T-helper 17 cell (primary cell): Measurements from ENCODE around the gene RASGRF2. TPM values are rescaled to one million over a fixed set of nuclear protein-coding genes. Genes with fewer than 3 reads are reported as not detected.

Source experiments
- ATAC-seq: fragments of 150-1000 bp; cut with Tn5 transposase; 2 replicates; pipeline ENCODE4 v1.10.0; 2021; ENCODE audit warnings: mild to moderate bottlenecking, moderate library complexity
- DNase-seq, 3 donors: peaks; one replicate each; pipeline versions ENCODE4 v3.0.0 to v3.0.0-alpha.2; 2020 to 2021
- H3K9me3 ChIP-seq: one replicate; pipeline ENCODE4 v1.7.0; 2013; ENCODE audit warnings: low read length, mild to moderate bottlenecking; ENCODE audit not compliant: control insufficient read depth, poor library complexity, severe bottlenecking
- H3K27ac Mint-ChIP-seq: one replicate; pipeline ENCODE4 v1.8.0; 2022; ENCODE audit warnings: mild to moderate bottlenecking, moderate library complexity, mixed read lengths
- H3K27me3 Mint-ChIP-seq: one replicate; pipeline ENCODE4 v1.8.0; 2022; ENCODE audit warnings: mixed read lengths
- H3K36me3 Mint-ChIP-seq: one replicate; pipeline ENCODE4 v1.8.0; 2022; ENCODE audit warnings: low read depth, mixed read lengths
- H3K4me1 Mint-ChIP-seq: one replicate; pipeline ENCODE4 v1.8.0; 2022; ENCODE audit warnings: mild to moderate bottlenecking, mixed read lengths
- H3K4me3 Mint-ChIP-seq: one replicate; pipeline ENCODE4 v1.8.0; 2022; ENCODE audit warnings: mild to moderate bottlenecking, moderate library complexity, mixed read lengths
- total RNA-seq, 4 donors: library from RNA in 2 of 4; stranded (reverse) in 2 of 4; gene quantifications; one replicate each; pipeline ENCODE4 v1.2.3 and lab custom pipeline; 2022 to 2026

Gene RASGRF2
- total RNA-seq, 2 donors from 2014 or later = 21.3 to 32.3 TPM

DNA sequence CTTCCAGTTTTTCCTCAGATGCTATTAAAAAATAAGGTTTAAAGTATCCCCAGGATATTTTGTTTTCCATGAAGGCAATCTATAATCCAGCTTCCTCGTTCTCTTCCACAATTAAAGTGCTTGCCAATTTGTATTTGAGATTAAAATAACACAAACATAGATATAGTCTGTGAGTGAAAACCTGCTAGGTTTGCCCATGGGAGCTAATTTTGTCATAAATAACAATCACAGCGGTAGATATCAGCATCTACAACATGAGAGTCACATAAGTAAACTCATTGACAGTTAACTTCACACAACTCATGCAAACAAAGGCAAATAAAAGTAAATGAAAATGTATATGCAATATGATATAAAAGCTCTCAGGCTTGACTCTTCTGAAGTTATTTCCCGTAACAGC lies 29.2 kb upstream of the RASGRF2 start:
- H3K4me3 Mint-ChIP-seq = no peak overlapping the region
- peaks cover 10% of the 10 kb centered on the region for H3K4me1 Mint-ChIP-seq
- ATAC-seq (no peak), DNase-seq (no peak)
- peaks cover 7% of the 10 kb centered on the region for H3K27me3 Mint-ChIP-seq
- no peaks in the 10 kb centered on the region for H3K9me3 ChIP-seq
- no peaks in the 10 kb centered on the region for H3K36me3 Mint-ChIP-seq
- H3K27ac Mint-ChIP-seq = no peak overlapping the region

DNA sequence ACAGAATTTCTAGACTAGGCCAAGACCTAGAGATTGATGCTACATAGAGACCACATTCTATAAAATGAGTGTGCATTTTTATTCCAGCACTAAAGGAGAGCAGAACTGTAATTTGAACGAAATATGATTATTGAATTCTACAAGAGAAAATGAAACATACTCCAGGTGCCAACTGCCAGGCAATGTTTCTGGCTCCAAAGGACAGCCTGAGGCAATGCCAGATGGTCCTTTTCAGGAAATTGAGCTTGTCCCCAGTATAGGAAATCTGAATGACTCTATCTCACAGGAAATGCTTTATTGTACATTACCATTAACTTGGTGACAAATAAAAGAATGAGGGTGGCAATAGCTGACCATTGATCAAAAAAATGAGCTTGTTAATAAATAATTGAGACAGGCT lies 28.8 kb upstream of the RASGRF2 start:
- Mint-ChIP-seq H3K27me3 (peaks cover 7% of the 10 kb centered on the region), H3K4me3 (no peak overlapping the region), H3K27ac (no peak overlapping the region), H3K36me3 (no peaks in the 10 kb centered on the region), H3K4me1 (peaks cover 13% of the 10 kb centered on the region)
- DNase-seq (no peak), ATAC-seq (no peak)
- H3K9me3 ChIP-seq = no peaks in the 10 kb centered on the region

DNA sequence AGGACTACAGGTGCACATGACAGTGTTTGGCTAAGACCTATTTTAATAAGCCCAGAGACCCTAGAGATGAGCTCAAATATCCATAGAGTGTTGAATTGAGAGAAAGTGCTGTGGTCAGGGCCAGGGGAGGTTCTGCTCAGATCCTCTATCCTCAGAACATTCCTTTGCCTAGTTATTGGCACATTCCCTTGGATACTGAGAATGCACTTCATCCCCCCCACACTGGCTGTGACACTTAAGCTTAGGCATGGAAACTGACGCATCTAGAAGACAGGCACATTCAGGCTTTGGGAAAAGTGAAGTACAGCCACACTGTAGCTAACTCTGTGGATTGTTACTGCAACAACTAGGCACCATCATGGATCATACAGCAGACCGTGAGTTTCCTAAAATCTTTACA lies 27.1 kb upstream of the RASGRF2 start:
- DNase-seq (no peak), ATAC-seq (no peak)
- Mint-ChIP-seq H3K4me3 (no peak overlapping the region), H3K27ac (no peak overlapping the region), H3K27me3 (peaks cover 6% of the 10 kb centered on the region), H3K4me1 (peaks cover 9% of the 10 kb centered on the region), H3K36me3 (no peaks in the 10 kb centered on the region)
- no peaks in the 10 kb centered on the region for H3K9me3 ChIP-seq

DNA sequence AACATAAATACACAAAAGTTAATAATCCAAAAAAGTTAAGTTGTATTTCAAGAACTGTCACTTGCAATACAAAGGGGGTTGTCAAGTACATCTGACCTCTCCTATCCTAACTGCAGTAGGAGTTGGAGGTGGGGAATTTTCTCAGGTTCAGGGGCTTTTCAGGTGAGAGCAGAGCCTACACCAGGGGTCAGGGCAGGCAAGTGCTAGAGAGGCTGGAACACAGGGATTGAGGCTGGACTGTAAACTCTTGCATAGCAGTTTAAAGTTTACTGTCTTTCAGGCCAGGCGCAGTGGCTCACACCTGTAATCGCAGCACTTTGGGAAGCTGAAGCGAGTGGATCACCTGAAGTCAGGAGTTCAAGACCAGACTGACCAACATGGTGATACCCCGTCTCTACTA lies 25.4 kb upstream of the RASGRF2 start:
- H3K4me3 Mint-ChIP-seq = no peak overlapping the region
- H3K27ac Mint-ChIP-seq = no peak overlapping the region
- no peaks in the 10 kb centered on the region for H3K27me3 Mint-ChIP-seq
- DNase-seq (no peak), ATAC-seq (no peak)
- H3K36me3 Mint-ChIP-seq = no peaks in the 10 kb centered on the region
- no peaks in the 10 kb centered on the region for H3K9me3 ChIP-seq
- H3K4me1 Mint-ChIP-seq = peaks cover 9% of the 10 kb centered on the region

DNA sequence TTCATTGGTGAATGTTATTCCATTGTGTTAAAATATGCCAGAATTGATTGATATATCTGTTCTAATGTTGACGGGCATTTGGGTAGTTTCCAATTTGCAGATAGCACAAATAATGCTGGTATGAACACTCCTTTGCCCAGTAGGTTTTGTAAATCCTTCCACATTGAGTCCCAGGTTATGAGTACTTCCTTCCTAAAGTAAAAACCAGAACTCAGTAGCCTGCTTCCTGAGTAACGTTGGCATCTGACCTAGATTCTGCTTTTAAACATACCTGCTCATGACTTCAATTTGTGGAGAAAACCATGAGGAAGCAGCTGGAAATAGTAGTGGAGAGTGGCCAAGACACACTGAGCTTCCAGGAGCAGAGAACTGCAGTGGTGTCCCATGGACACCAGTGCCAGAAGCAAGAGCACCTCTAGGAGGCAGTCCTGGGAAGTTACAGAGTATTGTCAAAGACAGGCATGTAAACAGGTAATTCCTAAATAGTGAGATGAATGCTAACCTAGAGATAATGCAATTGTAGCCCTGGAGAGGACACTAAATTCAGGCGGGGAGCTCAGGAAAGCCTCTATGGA lies 24.3 kb upstream of the RASGRF2 start:
- Mint-ChIP-seq H3K4me3 (no peak overlapping the region), H3K4me1 (peaks cover 9% of the 10 kb centered on the region), H3K27me3 (no peaks in the 10 kb centered on the region), H3K36me3 (no peaks in the 10 kb centered on the region), H3K27ac (no peak overlapping the region)
- ATAC-seq = no peak
- no peak for DNase-seq
- H3K9me3 ChIP-seq = no peaks in the 10 kb centered on the region

DNA sequence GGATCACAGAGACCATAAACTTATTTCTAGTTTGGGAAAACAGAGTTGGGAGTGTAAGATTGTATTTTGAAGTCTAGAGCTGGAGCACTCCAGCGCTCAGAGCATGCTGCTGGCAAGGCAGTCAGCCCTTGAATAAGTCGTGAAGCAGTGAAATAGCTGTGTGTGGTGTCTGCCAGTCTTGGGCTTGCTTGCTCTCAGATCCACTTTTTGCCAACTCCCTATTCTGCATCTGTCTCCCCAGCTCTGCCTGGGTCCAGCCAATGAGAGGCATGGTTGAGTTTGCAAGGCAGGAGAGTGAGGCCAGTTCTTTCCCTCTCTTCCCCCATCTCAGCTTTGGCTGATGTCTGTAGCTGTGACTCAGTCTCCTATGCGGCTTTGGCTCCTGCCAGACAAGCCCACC lies 23.3 kb upstream of the RASGRF2 start:
- Mint-ChIP-seq H3K27ac (no peak overlapping the region), H3K27me3 (no peaks in the 10 kb centered on the region), H3K36me3 (no peaks in the 10 kb centered on the region), H3K4me1 (peaks cover 9% of the 10 kb centered on the region), H3K4me3 (no peak overlapping the region)
- no peak for ATAC-seq
- no peak for DNase-seq
- no peaks in the 10 kb centered on the region for H3K9me3 ChIP-seq

DNA sequence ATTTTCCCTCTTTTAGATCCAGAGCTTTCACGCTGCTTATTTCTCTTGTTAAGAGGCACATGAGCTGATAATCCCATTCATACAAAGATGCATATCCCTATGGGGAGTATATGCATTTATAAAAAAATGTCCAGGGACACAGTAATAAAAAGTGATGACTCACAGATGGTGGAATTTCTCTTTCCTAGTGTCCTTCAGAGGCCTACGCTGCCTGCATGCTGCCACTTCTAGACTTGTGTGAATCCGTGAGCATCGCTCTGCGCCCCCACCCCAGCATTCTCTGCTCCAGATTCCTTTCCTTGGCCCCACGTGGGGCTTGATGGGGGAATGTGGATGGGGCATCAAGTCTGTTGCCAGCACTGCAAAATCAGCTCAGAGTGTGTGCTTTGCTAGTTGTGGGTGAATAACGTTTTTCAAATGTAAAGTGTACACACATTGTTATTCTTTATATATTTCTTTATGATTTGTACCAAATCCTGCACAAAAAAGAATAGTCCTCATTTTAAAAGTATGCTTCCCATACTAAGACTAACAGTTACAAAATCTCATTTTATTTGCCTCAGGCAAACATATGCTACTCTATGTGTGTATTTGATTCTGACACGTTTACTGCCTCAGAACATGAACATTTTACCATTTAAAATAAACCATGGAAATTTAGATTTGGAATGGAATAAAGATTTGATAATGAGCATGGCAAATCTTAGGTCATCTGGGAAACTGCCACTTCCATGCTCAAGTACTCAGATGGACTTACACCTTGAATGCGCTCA lies 22.4 kb upstream of the RASGRF2 start:
- H3K4me1 Mint-ChIP-seq = peaks cover 9% of the 10 kb centered on the region
- ATAC-seq = no peak
- DNase-seq = no peak
- no peak overlapping the region for H3K27ac Mint-ChIP-seq
- H3K9me3 ChIP-seq = no peaks in the 10 kb centered on the region
- H3K36me3 Mint-ChIP-seq = no peaks in the 10 kb centered on the region
- H3K27me3 Mint-ChIP-seq = no peaks in the 10 kb centered on the region
- no peak overlapping the region for H3K4me3 Mint-ChIP-seq

DNA sequence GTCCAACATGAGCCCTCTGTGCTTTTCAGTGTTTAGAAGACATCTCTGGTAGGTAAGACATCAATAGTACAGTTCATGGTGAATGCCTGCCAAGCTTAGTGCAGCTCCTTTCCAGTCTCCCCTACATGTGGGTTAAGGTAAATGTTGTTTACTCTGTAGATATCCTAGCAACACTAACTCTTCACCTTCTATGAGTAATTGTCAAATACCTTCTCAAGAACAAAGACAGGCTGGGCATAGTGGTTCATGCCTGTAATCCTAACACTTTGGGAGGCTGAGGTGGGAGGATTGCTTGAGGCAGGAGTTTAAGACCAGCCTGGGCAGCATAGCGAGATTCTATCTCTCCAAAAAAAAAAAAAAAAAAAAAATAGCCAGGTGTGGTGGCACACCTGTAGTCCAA lies 18.7 kb upstream of the RASGRF2 start:
- Mint-ChIP-seq H3K4me3 (no peak overlapping the region), H3K4me1 (no peaks in the 10 kb centered on the region), H3K27ac (no peak overlapping the region), H3K27me3 (no peaks in the 10 kb centered on the region), H3K36me3 (no peaks in the 10 kb centered on the region)
- DNase-seq (no peak), ATAC-seq (no peak)
- no peaks in the 10 kb centered on the region for H3K9me3 ChIP-seq

DNA sequence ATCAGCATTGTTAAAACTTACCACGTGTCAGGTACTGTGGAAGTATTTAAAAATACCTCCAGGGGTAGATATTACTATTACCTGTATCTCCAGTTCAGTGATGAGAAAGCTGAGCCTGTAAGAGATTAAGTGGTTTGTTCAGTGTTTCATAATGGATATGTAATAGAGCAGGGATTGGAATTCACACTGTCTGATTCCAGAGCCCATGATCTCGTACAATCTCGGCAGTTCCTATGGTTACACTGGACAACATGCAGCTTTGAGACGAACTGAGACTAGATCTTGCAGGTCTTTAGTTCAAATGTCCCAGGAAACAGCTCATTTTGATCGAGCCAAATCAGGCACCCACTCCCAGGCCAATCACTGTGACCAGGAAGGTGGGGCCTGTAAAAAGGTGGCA lies 8.8 kb upstream of the RASGRF2 start:
- H3K9me3 ChIP-seq = no peaks in the 10 kb centered on the region
- ATAC-seq = no peak
- Mint-ChIP-seq H3K4me1 (no peaks in the 10 kb centered on the region), H3K36me3 (no peaks in the 10 kb centered on the region), H3K4me3 (no peak overlapping the region), H3K27me3 (no peaks in the 10 kb centered on the region), H3K27ac (no peak overlapping the region)
- no peak for DNase-seq

DNA sequence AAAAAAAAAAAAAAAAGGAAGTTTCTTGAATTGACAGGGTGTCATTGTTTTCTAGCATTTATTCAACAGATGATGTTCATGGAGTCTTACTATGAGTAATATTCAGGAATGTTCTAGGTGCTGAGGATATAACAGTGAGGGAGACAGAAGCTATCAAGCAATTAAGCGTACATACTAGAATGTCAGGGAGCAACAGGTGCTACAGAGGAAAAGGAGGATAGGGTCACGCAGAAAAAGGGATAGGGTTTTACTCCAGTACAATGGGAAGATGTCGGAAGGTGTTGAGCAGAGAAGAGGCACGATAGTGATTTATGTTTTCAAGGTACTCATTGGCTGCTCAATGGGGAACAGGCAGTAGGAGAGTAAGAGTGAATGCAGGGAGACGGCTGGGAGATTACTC lies 6.6 kb upstream of the RASGRF2 start:
- peaks cover 12% of the 10 kb centered on the region for H3K4me1 Mint-ChIP-seq

DNA sequence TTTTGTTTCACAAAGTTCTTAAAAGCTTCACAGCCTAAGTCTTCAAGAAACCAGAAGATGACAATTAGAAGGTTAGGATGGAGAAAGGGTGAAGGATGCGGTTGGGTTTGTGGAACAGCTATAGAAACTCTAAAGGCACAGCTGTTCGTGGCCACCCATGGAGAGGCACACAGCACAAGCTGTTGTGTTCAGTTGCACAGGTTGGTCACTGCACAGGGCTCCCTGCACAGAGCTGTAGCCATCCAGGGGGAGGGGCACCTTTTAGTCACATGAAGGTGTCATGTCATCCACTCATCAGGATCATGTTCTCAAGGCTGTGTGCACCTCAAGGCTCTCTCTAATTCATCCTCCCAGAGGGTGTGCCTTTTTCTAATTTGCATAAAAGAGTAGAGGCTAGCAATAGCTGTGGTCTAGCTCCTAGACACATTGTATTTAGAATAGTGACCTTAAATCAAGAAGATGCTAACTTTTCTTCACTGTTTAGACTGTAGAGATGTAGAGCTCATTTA lies 5.0 kb upstream of the RASGRF2 start:
- ATAC-seq (no peak), DNase-seq (no peak)
- H3K36me3 Mint-ChIP-seq = peaks cover 4% of the 10 kb centered on the region
- no peaks in the 10 kb centered on the region for H3K27me3 Mint-ChIP-seq
- no peak overlapping the region for H3K4me3 Mint-ChIP-seq
- H3K27ac Mint-ChIP-seq = no peak overlapping the region
- peaks cover 18% of the 10 kb centered on the region for H3K4me1 Mint-ChIP-seq
- H3K9me3 ChIP-seq = no peaks in the 10 kb centered on the region

More for the DNA sequence above, 6.6 kb upstream of the RASGRF2 start:
- DNase-seq (no peak), ATAC-seq (no peak)
- Mint-ChIP-seq H3K27ac (no peak overlapping the region), H3K27me3 (no peaks in the 10 kb centered on the region), H3K4me3 (no peak overlapping the region), H3K36me3 (no peaks in the 10 kb centered on the region)
- no peaks in the 10 kb centered on the region for H3K9me3 ChIP-seq

DNA sequence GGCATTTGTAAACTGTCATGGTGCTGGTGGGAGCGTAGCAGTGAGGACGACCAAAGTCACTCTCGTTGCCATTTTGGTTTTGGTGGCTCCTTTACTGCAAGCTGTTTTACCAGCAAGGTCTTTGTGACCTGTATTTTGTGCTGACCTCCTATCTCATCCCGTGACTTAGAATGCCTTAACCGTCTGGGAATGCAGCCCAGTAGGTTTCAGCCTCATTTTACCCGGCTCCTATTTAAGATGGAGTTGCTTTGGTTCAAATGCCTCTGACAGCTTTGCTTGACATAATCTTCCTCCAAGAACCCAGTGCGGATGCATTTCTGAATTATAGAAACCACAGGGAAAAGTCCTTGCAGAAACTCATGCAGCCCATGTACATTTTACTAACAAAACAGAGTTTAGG lies 3.9 kb upstream of the RASGRF2 start:
- no peaks in the 10 kb centered on the region for H3K9me3 ChIP-seq
- no peak overlapping the region for H3K4me3 Mint-ChIP-seq
- H3K4me1 Mint-ChIP-seq = peaks cover 22% of the 10 kb centered on the region
- no peak overlapping the region for H3K27ac Mint-ChIP-seq
- ATAC-seq (no peak), DNase-seq (no peak)
- H3K36me3 Mint-ChIP-seq = peaks cover 7% of the 10 kb centered on the region
- no peaks in the 10 kb centered on the region for H3K27me3 Mint-ChIP-seq

DNA sequence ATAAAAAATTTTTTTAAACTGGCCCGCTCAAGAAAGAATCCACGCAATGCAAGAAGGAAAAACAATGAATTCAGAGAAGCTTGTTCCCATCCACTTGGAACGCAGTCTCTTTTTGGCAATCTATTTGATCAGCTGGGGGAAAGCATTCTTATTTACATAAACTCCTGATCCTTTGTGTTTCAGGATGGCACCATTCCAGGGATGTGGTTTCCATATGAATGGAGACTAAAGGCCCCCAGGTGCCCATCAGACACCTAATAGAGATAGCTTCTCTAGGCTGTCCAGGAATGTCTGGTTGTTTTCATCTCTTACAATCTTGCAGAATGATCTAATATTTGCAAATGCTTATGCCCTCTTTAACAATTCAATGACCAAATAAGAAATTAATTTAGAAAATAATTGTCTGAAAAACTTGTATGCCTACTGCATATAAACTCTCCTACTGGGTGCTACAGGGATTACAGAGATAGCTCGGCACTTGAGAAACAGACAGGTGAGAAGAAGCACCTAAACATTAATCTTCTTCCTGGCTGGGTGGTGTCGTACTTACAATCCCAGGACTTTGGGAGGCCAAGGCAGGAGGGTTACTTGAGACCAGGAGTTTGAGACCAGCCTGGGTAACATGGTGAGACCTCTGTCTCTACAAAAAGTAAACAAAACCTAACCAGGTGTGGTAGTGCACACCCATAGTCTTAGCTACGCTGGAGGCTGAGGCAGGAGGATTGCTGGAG lies 3.0 kb upstream of the RASGRF2 start:
- peaks cover 27% of the 10 kb centered on the region for H3K4me1 Mint-ChIP-seq

More for the DNA sequence above, 3.0 kb upstream of the RASGRF2 start:
- H3K9me3 ChIP-seq = no peaks in the 10 kb centered on the region
- Mint-ChIP-seq H3K36me3 (peaks cover 7% of the 10 kb centered on the region), H3K27ac (peak overlapping the region; percentile 68), H3K4me3 (no peak overlapping the region), H3K27me3 (no peaks in the 10 kb centered on the region)
- ATAC-seq (no peak), DNase-seq (no peak)
